Posterior cingulate gyrus (tissue), 11 donors: ENCODE results near the gene PSD.

Source experiments
- DNase-seq, 10 donors: peaks; one replicate each; pipeline versions ENCODE4 v3.0.0 to v3.0.0-alpha.2; 2020 to 2021; ENCODE audit warnings: mixed read lengths in 3 of 10
- intact Hi-C: fragments of 100-400 bp; cut with DNase I; formaldehyde crosslinking; loops from one replicate; pipeline ENCODE4 v1.15.1; 2023

PSD gene

DNA sequence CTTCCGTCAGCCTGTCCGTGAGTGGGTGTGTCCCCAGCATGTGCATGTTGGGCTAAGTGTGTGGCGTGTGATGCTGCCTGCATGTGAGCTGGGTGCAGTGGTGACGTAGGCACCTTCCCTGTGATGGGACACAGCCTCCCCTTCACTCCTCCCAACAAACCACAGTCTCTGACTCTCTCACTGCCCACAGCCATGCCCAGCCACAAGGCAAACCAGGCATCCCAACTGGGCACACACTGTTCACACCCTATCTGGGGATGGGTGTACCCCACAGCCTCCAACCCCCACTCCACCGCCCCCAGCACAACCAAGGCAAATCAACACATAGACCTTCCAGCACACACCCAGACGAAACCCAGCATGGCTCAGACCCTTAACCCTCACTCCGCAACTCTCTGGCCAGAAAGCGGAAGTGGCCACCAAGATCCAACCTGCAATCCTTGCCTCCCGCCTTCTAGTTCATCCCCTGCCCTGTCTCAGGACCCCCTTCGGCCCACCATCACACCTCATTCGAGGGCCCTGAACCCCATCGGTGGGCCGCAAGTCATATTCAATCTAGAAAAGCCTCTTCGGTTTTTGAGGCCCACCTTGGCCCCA lies 10.4 kb downstream of the PSD start:
- intact Hi-C loops, result no loop called here
- peak in 6 of 10 donors; percentile 45 to 94 (median 78) for DNase-seq

DNA sequence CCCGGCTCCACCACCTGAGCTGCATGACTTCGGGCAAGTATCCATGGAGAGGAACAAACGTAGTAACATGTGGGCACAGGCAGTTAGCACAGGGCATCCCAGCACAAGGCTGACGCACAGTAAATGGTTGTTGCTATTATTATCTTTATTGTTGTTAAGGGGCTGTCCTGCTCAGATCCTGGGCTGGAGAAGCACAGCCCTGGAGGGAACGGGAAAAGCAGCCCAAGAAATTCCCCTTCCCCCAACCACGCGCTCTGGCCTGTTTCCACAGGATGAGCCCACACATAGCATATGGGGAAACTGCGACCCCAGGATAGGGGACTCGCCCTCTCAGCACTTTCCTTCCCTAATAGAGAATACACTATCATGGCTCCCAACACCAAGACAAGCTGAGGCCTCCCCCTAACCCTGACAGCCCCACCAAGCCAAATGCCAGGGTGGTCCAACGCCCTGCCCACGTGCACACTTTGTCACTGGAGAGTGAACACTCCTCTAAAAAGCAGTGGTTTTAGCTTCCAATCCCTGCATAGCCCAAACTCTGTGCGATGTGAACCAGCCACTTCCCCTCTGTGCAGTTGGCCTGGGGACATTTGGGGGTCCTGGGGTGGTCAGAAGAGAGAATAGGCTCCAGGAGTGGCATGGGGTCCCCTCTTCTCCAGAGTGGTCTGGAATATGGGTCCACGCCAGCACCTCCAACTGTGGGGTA lies 11.0 kb downstream of the PSD start:
- DNase-seq, result peak in 3 of 10 donors; percentile 19 to 56 (median 51)
- intact Hi-C loops, result no loop called here

DNA sequence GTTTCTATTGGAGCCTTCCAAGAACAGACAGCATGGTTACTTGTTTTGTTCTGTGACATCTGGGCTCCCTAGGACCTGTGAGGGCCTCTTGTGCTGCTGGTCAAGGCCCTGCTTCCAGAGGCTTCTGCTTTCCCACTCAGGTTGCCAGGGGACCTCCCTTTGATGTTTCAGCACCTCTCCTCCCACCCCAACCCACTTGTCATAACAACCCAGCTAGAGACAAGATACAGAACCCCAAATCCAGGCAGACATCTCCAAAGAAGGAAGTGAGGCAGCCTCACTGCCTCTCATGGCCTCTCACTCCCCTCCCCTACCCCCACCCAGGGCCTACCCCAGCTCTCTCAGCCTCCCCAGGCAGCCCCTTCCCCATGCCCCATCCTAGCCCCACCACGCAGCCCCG lies 11.8 kb downstream of the PSD start:
- DNase-seq, result peak in 2 of 10 donors; percentile 12 to 14
- intact Hi-C loops, result no loop called here

DNA sequence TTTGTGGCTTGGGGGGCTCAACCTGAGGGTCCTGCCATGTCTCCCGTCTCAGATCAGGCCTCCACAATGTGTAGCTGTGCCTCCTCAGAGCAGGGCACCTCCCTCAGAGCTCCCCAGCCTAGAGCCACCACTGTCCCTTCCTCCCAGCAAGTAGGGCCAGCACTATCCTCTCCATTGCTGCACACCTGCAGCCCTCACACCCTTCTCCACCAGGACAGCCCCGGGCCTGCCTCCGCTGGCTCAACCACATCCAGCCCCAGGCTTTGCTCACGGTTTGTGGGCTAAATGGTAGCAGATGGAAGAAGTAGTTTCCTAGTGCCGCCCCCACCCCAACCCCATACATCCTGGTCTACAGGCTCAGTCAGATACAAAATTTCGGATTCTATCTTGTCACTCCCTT lies 13.0 kb downstream of the PSD start:
- peak in 2 of 10 donors; percentile 29 to 57 for DNase-seq
- intact Hi-C loops, result no loop called here

DNA sequence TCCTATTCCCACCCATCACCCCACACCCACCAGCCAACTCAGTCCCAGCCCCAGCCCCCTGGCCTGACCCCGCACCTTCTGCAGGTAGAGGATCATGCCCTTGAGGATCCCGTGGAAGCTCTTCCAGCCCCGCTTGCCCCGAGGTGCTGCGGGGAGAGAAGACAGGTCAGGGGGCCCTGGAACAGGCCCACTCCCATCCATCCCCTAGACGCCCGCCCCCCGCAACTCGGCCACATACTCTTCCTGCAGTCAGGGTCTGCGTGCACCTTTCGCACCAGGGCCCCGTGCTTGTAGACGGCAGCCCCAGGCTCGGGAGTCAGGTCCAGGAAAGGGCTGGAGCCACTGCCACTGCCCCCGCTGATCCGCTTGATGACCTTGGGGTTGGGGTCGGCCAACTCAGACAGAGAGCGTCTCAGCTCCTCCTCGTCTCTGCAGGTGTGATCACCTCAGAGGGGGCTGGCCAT lies 13.4 kb downstream of the PSD start:
- DNase-seq, result peak in 2 of 10 donors; percentile 77 to 79
- intact Hi-C loops, result no loop called here

DNA sequence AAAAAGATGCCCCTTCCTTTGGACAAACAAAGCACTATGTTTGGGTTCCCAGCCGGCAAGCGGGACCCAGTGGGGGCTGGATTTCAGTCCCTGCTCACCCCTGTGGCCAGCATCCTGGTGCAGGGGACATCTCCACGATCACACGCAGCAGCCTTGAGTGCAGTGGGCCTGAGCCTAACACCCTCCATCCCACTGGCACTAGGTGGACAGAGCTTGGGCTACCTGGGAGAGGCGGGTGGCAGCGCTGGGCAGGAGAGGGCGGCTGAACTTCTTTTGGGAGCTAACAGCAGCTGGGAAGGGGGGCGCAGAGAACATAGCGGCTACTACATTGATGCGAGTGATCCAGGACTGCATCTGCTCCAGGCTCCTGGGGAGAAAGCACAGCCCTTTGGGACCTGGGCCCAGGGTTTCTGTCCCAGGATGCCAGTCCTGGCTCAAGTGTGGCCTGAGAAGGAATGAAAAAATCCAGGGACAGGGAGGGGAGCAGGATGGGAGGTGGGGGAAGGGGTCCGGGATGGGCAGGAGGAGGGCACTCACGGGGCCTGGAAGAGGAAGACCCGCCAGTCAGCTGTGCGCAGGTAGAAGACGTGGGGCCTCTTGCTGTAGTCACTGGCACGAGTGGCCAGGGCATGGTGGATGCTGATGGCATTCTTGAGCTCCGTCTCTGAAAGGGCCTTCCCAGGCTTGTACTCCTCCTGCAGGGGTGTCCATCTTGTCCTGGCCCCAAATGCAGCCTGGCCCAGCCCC lies 14.1 kb downstream of the PSD start:
- intact Hi-C loops, result no loop called here
- peak in 1 of 10 donors; percentile 76 for DNase-seq

DNA sequence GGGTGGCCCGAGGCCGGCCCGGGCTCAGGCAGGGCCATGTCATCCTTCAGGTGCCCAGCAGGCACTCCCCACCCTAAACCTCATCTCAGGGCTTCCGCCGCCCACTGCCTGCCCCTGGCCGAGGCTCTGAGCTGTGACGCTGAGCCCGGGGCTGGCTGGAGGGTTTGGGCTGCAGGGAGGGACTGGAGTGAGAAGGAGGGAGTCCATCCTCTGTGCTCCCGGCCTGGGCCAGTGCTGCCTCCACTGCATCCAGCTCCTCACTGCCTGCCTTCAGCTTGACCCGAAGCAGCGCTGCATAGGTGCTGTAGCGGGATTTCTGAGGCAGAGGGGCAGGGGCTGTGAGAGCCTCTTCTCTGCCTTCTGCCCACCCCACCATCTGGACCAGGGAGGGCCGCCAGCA lies 15.5 kb downstream of the PSD start:
- intact Hi-C loops, result no loop called here
- peak in 1 of 10 donors; percentile 69 for DNase-seq

DNA sequence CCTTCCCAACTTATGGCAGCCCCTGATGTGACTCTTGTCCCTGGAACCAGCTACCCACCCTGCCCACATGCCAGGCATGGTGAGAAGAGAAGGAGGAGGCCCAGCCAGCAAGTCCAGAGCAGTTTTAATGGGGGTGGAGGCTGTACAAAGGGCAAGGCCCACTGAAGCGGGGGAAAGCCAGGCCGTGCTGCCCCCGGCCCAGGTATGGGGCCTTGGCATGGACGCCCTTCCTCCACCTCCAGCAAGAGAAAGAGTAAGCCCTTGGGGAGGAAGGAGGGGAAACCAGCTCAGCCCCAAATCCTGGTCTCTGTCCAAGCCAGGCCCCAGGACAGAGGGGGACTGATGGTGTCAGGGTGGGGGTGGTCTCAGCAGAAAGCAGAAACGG lies 16.1 kb downstream of the PSD start:
- DNase-seq, result no peak
- intact Hi-C loops, result no loop called here

DNA sequence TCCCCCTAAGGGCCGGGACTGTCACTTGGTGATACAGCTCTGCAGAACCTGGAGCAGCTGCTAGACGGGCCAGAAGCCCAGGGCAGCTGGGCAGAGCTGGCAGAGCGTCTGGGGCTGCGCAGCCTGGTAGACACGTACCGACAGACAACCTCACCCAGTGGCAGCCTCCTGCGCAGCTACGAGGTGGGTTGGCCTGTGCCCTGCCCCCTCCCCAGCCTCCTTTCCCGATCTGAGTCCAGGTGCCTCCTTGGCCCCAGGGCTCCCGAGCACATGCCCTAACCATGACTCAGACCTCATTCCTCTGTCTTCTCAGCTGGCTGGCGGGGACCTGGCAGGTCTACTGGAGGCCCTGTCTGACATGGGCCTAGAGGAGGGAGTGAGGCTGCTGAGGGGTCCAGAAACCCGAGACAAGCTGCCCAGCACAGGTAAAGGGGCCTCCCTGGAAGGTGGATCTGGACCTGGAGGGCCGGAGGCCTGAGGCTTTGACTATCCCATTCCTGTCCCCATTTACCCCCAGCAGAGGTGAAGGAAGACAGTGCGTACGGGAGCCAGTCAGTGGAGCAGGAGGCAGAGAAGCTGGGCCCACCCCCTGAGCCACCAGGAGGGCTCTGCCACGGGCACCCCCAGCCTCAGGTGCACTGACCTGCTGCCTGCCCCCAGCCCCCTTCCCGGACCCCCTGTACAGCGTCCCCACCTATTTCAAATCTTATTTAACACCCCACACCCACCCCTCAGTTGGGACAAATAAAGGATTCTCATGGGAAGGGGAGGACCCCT lies 16.7 kb downstream of the PSD start:
- intact Hi-C loops, result no loop called here
- no peak for DNase-seq

DNA sequence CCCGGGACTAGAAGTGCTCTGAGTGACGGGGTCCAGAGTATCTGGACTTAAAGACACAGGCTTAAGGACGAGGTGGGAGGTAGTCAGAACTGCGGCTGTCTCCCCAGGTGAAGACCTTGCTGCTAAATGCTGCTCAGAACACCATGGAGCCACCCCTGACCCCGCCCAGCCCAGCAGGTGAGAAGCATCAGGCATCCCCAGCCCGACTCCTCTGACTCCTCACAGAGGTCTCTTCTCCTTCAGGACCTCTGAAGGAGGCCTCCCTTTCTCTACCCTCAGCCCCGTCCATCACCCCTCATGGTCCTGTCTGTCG lies 17.3 kb downstream of the PSD start:
- no peak for DNase-seq
- intact Hi-C loops, result no loop called here

DNA sequence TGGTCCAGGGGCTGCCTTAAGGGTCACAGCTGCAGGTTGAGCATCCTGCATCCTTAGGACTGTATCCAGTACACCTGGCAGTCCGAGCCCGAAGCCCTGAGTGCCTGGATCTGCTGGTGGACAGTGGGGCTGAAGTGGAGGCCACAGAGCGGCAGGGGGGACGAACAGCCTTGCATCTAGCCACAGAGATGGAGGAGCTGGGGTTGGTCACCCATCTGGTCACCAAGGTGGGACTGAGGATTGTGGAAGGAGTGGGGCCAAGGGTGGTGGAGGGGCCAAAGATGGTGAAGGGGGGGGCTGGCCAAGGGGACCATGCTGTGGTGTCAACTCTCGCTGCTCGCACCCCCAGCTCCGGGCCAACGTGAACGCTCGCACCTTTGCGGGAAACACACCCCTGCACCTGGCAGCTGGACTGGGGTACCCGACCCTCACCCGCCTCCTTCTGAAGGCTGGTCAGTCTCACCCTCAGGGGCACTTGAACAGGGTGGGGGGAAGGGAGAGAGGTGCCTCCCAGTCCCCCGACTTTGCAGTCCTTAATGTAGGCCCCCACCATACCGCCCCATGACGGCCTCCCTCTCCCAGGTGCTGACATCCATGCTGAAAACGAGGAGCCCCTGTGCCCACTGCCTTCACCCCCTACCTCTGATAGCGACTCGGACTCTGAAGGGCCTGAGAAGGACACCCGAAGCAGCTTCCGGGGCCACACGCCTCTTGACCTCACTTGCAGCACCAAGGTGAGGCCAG lies 17.8 kb downstream of the PSD start:
- DNase-seq, result no peak
- intact Hi-C loops, result no loop called here

DNA sequence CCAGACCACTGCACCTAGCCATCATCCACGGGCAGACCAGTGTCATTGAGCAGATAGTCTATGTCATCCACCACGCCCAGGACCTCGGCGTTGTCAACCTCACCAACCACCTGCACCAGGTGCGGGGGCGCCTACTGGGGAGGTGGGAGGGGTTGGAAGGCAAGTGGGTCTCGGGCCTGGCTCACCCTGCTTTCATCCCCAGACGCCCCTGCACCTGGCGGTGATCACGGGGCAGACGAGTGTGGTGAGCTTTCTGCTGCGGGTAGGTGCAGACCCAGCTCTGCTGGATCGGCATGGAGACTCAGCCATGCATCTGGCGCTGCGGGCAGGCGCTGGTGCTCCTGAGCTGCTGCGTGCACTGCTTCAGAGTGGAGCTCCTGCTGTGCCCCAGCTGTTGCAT lies 18.5 kb downstream of the PSD start:
- DNase-seq, result peak in 1 of 10 donors; percentile 84
- intact Hi-C loops, result no loop called here

DNA sequence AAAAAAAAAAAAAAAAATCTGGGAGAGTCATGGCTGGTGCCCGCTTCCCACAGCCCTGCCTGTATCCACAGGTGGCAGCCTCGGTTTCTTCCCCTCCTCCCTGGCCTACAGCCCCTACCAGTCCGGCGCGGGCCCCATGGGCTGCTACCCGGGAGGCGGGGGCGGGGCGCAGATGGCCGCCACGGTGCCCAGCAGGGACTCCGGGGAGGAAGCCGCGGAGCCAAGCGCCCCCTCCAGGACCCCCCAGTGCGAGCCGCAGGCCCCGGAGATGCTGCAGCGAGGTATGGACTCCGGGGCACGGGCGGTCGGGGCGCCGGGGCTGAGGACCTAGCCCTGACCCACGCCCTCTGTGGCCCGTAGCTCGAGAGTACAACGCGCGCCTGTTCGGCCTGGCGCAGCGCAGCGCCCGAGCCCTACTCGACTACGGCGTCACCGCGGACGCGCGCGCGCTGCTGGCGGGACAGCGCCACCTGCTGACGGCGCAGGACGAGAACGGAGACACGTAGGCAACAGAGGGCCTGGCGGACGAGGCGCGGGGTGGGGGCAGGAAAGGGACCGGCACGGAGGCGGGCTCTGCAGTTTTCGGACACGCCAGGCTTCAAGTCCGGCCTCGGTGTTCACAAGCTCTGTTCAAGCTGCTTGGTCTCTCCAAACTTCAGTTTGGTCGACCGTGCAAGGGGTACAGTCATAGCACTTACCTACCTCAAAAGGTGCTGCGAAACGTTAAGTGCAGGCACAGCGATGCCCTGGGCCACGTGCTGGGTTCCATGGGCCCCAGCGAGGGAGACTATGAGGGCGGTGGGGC lies 19.2 kb downstream of the PSD start:
- DNase-seq, result peak; percentile 81 to 99 (median 90)
- intact Hi-C loops, result loop anchor here (5.0 kb wide), 2 partner anchors 172 to 232 kb away; partner anchors contain the start of gene ELOVL3

DNA sequence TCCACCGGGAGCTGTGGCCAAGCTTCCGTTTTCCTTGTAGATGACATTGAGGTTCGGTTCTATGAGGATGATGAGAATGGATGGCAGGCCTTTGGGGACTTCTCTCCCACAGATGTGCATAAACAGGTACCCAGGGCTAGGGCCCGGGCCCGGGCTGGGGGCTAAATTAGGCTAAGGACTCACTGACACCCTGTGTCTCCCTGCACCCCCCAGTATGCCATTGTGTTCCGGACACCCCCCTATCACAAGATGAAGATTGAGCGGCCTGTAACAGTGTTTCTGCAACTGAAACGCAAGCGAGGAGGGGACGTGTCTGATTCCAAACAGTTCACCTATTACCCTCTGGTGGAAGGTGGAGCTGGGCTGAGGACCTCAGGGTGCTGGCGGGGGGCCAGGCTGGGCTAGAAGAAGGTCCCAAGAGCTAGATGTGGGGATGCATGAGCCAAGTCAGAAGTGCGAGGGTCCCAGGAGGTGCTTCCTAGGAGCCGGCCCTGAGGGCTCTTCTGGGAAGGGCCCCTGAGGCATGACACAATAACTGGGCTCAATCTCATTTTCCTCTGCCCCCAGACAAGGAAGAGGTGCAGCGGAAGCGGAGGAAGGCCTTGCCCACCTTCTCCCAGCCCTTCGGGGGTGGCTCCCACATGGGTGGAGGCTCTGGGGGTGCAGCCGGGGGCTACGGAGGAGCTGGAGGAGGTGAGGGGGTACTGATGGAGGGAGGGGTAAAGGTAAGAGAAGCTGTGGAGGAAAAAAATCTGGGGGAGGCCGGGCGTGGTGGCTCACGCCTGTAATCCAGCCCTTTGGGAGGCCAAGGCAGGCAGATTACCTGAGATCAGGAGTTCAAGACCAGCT lies 20.2 kb downstream of the PSD start:
- intact Hi-C loops, result loop anchor here (5.0 kb wide), 2 partner anchors 171 to 231 kb away; partner anchors contain the start of gene ELOVL3
- peak in 2 of 10 donors; percentile 70 to 73 for DNase-seq

DNA sequence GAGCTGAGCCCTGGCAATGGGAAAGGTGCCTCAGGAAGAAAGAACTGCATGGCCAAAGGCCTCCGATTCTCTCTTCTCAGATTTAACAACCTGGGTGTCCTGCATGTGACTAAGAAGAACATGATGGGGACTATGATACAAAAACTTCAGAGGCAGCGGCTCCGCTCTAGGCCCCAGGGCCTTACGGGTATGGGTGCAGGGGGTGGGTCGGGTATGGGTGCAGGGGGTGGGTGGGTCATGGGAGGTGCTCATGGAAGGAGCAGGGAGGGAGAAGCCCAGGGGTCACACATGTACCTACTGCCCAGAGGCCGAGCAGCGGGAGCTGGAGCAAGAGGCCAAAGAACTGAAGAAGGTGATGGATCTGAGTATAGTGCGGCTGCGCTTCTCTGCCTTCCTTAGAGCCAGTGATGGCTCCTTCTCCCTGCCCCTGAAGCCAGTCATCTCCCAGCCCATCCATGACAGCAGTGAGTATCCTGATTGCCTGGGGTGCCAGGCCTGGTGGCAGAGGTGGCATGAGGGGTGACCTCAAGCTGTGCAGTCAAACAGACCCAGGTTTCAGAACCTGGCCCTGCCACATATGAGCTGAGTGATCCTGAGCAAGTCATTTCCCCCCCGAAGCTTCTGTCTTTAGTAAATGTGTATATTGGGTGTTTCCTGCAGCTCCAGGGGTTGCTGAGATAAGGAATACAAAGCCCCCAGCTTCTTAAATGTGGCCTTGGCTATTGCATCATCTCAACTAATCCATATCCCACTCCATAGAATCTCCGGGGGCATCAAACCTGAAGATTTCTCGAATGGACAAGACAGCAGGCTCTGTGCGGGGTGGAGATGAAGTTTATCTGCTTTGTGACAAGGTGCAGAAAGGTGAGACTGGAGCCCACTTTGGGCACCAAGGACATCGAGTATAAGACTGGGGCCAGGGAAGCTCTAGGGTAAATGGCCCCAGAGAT lies 21.1 kb downstream of the PSD start:
- intact Hi-C loops, result loop anchor here (5.0 kb wide), 2 partner anchors 170 to 230 kb away; partner anchors contain the start of gene ELOVL3

DNA sequence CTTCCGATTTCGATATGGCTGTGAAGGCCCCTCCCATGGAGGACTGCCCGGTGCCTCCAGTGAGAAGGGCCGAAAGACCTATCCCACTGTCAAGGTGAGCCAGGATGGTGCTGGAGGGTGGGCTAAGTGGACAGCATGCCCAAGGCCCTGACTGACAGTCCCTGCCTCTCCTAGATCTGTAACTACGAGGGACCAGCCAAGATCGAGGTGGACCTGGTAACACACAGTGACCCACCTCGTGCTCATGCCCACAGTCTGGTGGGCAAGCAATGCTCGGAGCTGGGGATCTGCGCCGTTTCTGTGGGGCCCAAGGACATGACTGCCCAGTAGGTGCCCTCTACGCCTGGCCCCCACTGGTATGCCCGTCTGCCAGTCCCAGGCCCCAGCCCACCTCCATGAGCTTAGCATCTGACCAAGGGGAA lies 21.8 kb downstream of the PSD start:
- peak in 3 of 10 donors; percentile 42 to 83 (median 79) for DNase-seq
- intact Hi-C loops, result loop anchor here (5.0 kb wide), 2 partner anchors 169 to 229 kb away; partner anchors contain the start of gene ELOVL3

More for the DNA sequence above, 21.1 kb downstream of the PSD start:
- DNase-seq, result peak in 3 of 10 donors; percentile 30 to 58 (median 46)

DNA sequence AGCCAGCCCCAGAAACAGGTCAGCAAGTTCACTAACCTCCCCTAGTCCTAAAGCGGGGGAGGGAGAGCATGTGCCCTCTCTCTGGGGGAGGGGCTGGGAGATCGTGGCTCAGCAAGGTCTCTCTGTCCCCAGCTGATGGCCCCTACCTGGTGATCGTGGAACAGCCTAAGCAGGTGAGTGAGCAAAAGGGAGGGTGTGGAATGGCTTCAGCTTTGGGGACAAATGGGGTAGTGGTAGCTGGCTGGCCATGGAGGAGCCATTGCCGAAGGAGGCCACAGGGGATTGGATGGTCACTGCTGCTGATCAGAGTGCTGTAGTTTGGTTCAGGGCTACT lies 22.3 kb downstream of the PSD start:
- peak in 3 of 10 donors; percentile 19 to 52 (median 51) for DNase-seq
- intact Hi-C loops, result loop anchor here (5.0 kb wide), 2 partner anchors 169 to 229 kb away; partner anchors contain the start of gene ELOVL3
